Measurements from ENCODE around the gene HTT.

Gene HTT

GRCh38 chr4:3212391-3213105, 138.1 kb downstream of the HTT start:
- DNase-seq (ENCODE audit: low read depth, low spot score): no peak

GRCh38 chr4:3213106-3213425, 138.6 kb downstream of the HTT start:
- no peak for DNase-seq (ENCODE audit: low read depth, low spot score)
- H3K27ac ChIP-seq: no peak overlapping the region

More at GRCh38 chr4:3212391-3213105, 138.1 kb downstream of the HTT start:
- H3K27ac ChIP-seq: no peak overlapping the region

GRCh38 chr4:3213661-3214250, 139.3 kb downstream of the HTT start:
- DNase-seq (ENCODE audit: low read depth, low spot score): no peak
- H3K27ac ChIP-seq: no peak overlapping the region

GRCh38 chr4:3215256-3215655, 140.8 kb downstream of the HTT start:
- H3K27ac ChIP-seq: no peak overlapping the region
- DNase-seq (ENCODE audit: low read depth, low spot score): no peak

GRCh38 chr4:3215733-3216132, 141.3 kb downstream of the HTT start:
- no peak for DNase-seq (ENCODE audit: low read depth, low spot score)
- no peak overlapping the region for H3K27ac ChIP-seq

GRCh38 chr4:3217266-3217665, 142.8 kb downstream of the HTT start:
- no peak for DNase-seq (ENCODE audit: low read depth, low spot score)
- no peak overlapping the region for H3K27ac ChIP-seq

GRCh38 chr4:3217771-3218170, 143.3 kb downstream of the HTT start:
- no peak overlapping the region for H3K27ac ChIP-seq
- no peak for DNase-seq (ENCODE audit: low read depth, low spot score)

- DNase-seq (ENCODE audit: low read depth, low spot score): no peak
- no peak overlapping the region for H3K27ac ChIP-seq
Observed at GRCh38 chr4:3218824-3219760, 144.6 kb downstream of the HTT start.

- no peak overlapping the region for H3K27ac ChIP-seq
- no peak for DNase-seq (ENCODE audit: low read depth, low spot score)
Observed at GRCh38 chr4:3219761-3220475, 145.4 kb downstream of the HTT start.

- H3K27ac ChIP-seq: no peak overlapping the region
- no peak for DNase-seq (ENCODE audit: low read depth, low spot score)
Observed at GRCh38 chr4:3220476-3221183, 146.1 kb downstream of the HTT start.

- DNase-seq (ENCODE audit: low read depth, low spot score): no peak
- H3K27ac ChIP-seq: no peak overlapping the region
Observed at GRCh38 chr4:3221184-3221494, 146.7 kb downstream of the HTT start.

- no peak for DNase-seq (ENCODE audit: low read depth, low spot score)
- H3K27ac ChIP-seq: no peak overlapping the region
Observed at GRCh38 chr4:3221996-3222395, 147.5 kb downstream of the HTT start.

GRCh38 chr4:3223346-3223745, 148.9 kb downstream of the HTT start:
- no peak for DNase-seq (ENCODE audit: low read depth, low spot score)
- H3K27ac ChIP-seq: no peak overlapping the region

- H3K27ac ChIP-seq: no peak overlapping the region
- DNase-seq (ENCODE audit: low read depth, low spot score): no peak
Observed at GRCh38 chr4:3223956-3224748, 149.7 kb downstream of the HTT start.

GRCh38 chr4:3225071-3225850, 150.8 kb downstream of the HTT start:
- H3K27ac ChIP-seq: no peak overlapping the region

GRCh38 chr4:3225936-3226335, 151.5 kb downstream of the HTT start:
- DNase-seq (ENCODE audit: low read depth, low spot score): no peak
- H3K27ac ChIP-seq: no peak overlapping the region

More at GRCh38 chr4:3225071-3225850, 150.8 kb downstream of the HTT start:
- no peak for DNase-seq (ENCODE audit: low read depth, low spot score)

GRCh38 chr4:3226467-3226866, 152.0 kb downstream of the HTT start:
- no peak for DNase-seq (ENCODE audit: low read depth, low spot score)
- H3K27ac ChIP-seq: no peak overlapping the region

- no peak for DNase-seq (ENCODE audit: low read depth, low spot score)
- no peak overlapping the region for H3K27ac ChIP-seq
Observed at GRCh38 chr4:3226944-3227343, 152.5 kb downstream of the HTT start.

Measured in epithelial cell of prostate (primary cell).